Thymus (tissue), 11 donors: ENCODE data around the gene R3HDM2. TPM values are rescaled to one million over a fixed set of nuclear protein-coding genes. Genes with fewer than 3 reads are reported as not detected.

Experiments used
- DNase-seq, 9 donors: peaks; one replicate each; pipeline ENCODE4 v3.0.0-alpha.2; 2013; ENCODE audit warnings: low spot score in 9 of 9, low read depth in 6 of 9, missing footprints in 1 of 9
- H3K27ac ChIP-seq, 2 donors: one replicate each; pipeline ENCODE4 v1.5.1; 2013; ENCODE audit warnings: control low read depth in 1 of 2, low read depth in 1 of 2, low read length in 1 of 2, mild to moderate bottlenecking in 1 of 2, moderate library complexity in 1 of 2
- H3K27me3 ChIP-seq, 2 donors: one replicate each; pipeline ENCODE4 v1.5.1; 2013; ENCODE audit warnings: low read length in 1 of 2; ENCODE audit not compliant: control insufficient read depth in 2 of 2, insufficient read depth in 1 of 2
- H3K36me3 ChIP-seq, 2 donors: one replicate each; pipeline ENCODE4 v1.5.1; 2013; ENCODE audit warnings: low read length in 1 of 2, mild to moderate bottlenecking in 1 of 2, moderate library complexity in 1 of 2; ENCODE audit not compliant: control insufficient read depth in 2 of 2, insufficient read depth in 2 of 2
- H3K4me1 ChIP-seq, 2 donors: one replicate each; pipeline ENCODE4 v1.5.1; 2013; ENCODE audit warnings: low read length in 2 of 2; ENCODE audit not compliant: control insufficient read depth in 2 of 2, insufficient read depth in 2 of 2
- H3K4me3 ChIP-seq, 2 donors: one replicate each; pipeline ENCODE4 v1.5.1; 2013; ENCODE audit warnings: low read length in 2 of 2, control low read depth in 1 of 2, mild to moderate bottlenecking in 1 of 2
- H3K9me3 ChIP-seq, 2 donors: one replicate each; pipeline ENCODE4 v1.5.1; 2013; ENCODE audit warnings: low read length in 1 of 2, mild to moderate bottlenecking in 1 of 2; ENCODE audit not compliant: control insufficient read depth in 2 of 2, insufficient read depth in 1 of 2
- WGBS: extraction: QIAGEN DNeasy Blood & Tissue Kit; methylation state at CpG from one replicate; pipeline ENCODE4 v1.1.7; 2013; 5-methylcytosine and 5-hydroxymethylcytosine counted together
- polyA plus RNA-seq: library from polyadenylated mRNA; stranded (reverse); fragments of 200-250 nt; gene quantifications from one replicate; pipeline ENCODE4 v1.2.3, GENCODE V29; 2013
- total RNA-seq: library from RNA; stranded (reverse); fragments of 120-200 nt; gene quantifications from one replicate; pipeline ENCODE4 v1.2.4, GENCODE V29; 2013
- donor health status: healthy.

Gene R3HDM2
- total and polyA plus RNA-seq, 2 donors: 12.6 to 22.4 TPM

GRCh38 chr12:57462251-57462911 lies 31.5 kb upstream of the R3HDM2 start:
- H3K27ac ChIP-seq: peak overlapping the region; percentile 19 to 73
- H3K27me3 ChIP-seq: peaks cover 18 to 37% of the 10 kb centered on the region in 2 donors
- H3K9me3 ChIP-seq: no peaks in the 10 kb centered on the region
- peaks cover 4 to 5% of the 10 kb centered on the region in 2 donors for H3K36me3 ChIP-seq
- H3K4me3 ChIP-seq: peak overlapping the region; percentile 48 to 59
- peak; percentile 72 to 95 (median 89) for DNase-seq
- H3K4me1 ChIP-seq: peaks cover 14 to 43% of the 10 kb centered on the region in 2 donors
- WGBS: under 1% methylated on average over 28 of the region's 28 CpGs

GRCh38 chr12:57461917-57462250 lies 31.0 kb upstream of the R3HDM2 start:
- Histone ChIP-seq H3K4me1 (peaks cover 14 to 43% of the 10 kb centered on the region in 2 donors), H3K36me3 (peaks cover 0 to under 1% of the 10 kb centered on the region in 2 donors), H3K27ac (no peak overlapping the region), H3K9me3 (no peaks in the 10 kb centered on the region), H3K27me3 (peaks cover 18 to 37% of the 10 kb centered on the region in 2 donors), H3K4me3 (peak overlapping the region; percentile 48 to 59)
- peak in 2 of 9 donors; percentile 27 to 49 for DNase-seq
- under 1% methylated on average over 9 of the region's 9 CpGs for WGBS

GRCh38 chr12:57461276-57461916 lies 30.6 kb upstream of the R3HDM2 start:
- peaks cover 18 to 37% of the 10 kb centered on the region in 2 donors for H3K27me3 ChIP-seq
- peak in 1 of 9 donors; percentile 52 for DNase-seq
- peaks cover 14 to 43% of the 10 kb centered on the region in 2 donors for H3K4me1 ChIP-seq
- H3K36me3 ChIP-seq: no peaks in the 10 kb centered on the region
- WGBS: under 1% methylated on average over 32 of the region's 32 CpGs
- H3K27ac ChIP-seq: no peak overlapping the region
- H3K4me3 ChIP-seq: peak overlapping the region; percentile 48 to 59
- H3K9me3 ChIP-seq: no peaks in the 10 kb centered on the region

- no peaks in the 10 kb centered on the region for H3K36me3 ChIP-seq
- peaks cover 18 to 40% of the 10 kb centered on the region in 2 donors for H3K27me3 ChIP-seq
- peak overlapping the region; percentile 48 to 59 for H3K4me3 ChIP-seq
- no peak for DNase-seq
- WGBS: 5% methylated on average over 19 of the region's 19 CpGs
- no peaks in the 10 kb centered on the region for H3K9me3 ChIP-seq
- H3K27ac ChIP-seq: no peak overlapping the region
- H3K4me1 ChIP-seq: peaks cover 14 to 48% of the 10 kb centered on the region in 2 donors
Measured at GRCh38 chr12:57460841-57461275, 30.0 kb upstream of the R3HDM2 start.

- Histone ChIP-seq H3K27me3 (peaks cover 18 to 44% of the 10 kb centered on the region in 2 donors), H3K4me3 (peak overlapping the region in 1 of 2 donors; percentile 70), H3K9me3 (no peaks in the 10 kb centered on the region), H3K4me1 (peaks cover 14 to 48% of the 10 kb centered on the region in 2 donors), H3K36me3 (no peaks in the 10 kb centered on the region), H3K27ac (no peak overlapping the region)
- peak in 1 of 9 donors; percentile 34 for DNase-seq
- WGBS: 5% methylated on average over 6 of the region's 6 CpGs
Measured at GRCh38 chr12:57460468-57460784, 29.6 kb upstream of the R3HDM2 start.

GRCh38 chr12:57459750-57460467 lies 29.1 kb upstream of the R3HDM2 start, which contains the start of gene GLI1:
Gene GLI1 (plus strand): TSS chr12:57459785. CDS start chr12:57463692, 3,907 bp downstream.
- 1% methylated on average over 36 of the region's 36 CpGs for WGBS
- peak within 1 kb of the TSS; percentile 79 to 85 for H3K27ac ChIP-seq
- no peaks in the 10 kb centered on the region for H3K9me3 ChIP-seq
- H3K27me3 ChIP-seq: peaks cover 18 to 45% of the 10 kb centered on the region in 2 donors
- peak within 1 kb of the TSS; percentile 70 to 77 for H3K4me3 ChIP-seq
- peak in 1 of 9 donors; percentile 19 for DNase-seq
- H3K4me1 ChIP-seq: peaks cover 14 to 48% of the 10 kb centered on the region in 2 donors
- H3K36me3 ChIP-seq: no peaks in the 10 kb centered on the region

- H3K27ac ChIP-seq: peak overlapping the region; percentile 79 to 85
- under 1% methylated on average over 24 of the region's 24 CpGs for WGBS
Measured at GRCh38 chr12:57459055-57459749, 28.4 kb upstream of the R3HDM2 start.

GRCh38 chr12:57458665-57459054 lies 27.8 kb upstream of the R3HDM2 start:
- DNase-seq: no peak
- Histone ChIP-seq H3K4me1 (peaks cover 14 to 48% of the 10 kb centered on the region in 2 donors), H3K27ac (peak overlapping the region; percentile 79 to 85), H3K36me3 (no peaks in the 10 kb centered on the region), H3K27me3 (peaks cover 18 to 39% of the 10 kb centered on the region in 2 donors), H3K4me3 (peak overlapping the region; percentile 70 to 77), H3K9me3 (no peaks in the 10 kb centered on the region)
- 28% methylated on average over 3 of the region's 3 CpGs for WGBS

More at GRCh38 chr12:57459055-57459749, 28.4 kb upstream of the R3HDM2 start:
- Histone ChIP-seq H3K9me3 (no peaks in the 10 kb centered on the region), H3K36me3 (no peaks in the 10 kb centered on the region), H3K4me1 (peaks cover 14 to 48% of the 10 kb centered on the region in 2 donors), H3K4me3 (peak overlapping the region; percentile 70 to 77), H3K27me3 (peaks cover 18 to 44% of the 10 kb centered on the region in 2 donors)
- peak; percentile 91 to 98 (median 96) for DNase-seq
